HEK293T (cell line): ENCODE data around the gene NEK8.

ENCODE experiments used
- HDGF ChIP-seq: fragments of 450-650 bp; IDR thresholded peaks from 2 replicates; pipeline ENCODE4 v1.6.1; 2017; ENCODE audit warnings: antibody characterized with exemption, borderline replicate concordance
- PKNOX1 ChIP-seq: fragments of 450-650 bp; IDR thresholded peaks from 2 replicates; pipeline ENCODE4 v1.6.1; 2016

GRCh38 chr17:28733346-28733745 is 4.8 kb downstream of the NEK8 start:
- no peak for TF ChIP-seq PKNOX1
- TF ChIP-seq HDGF, result no peak
